Epithelial cell of proximal tubule (primary cell): ENCODE data around the gene SRRM2. TPM values are rescaled to one million over a fixed set of nuclear protein-coding genes. Genes with fewer than 3 reads are reported as not detected.

Experiments used
- DNase-seq: peaks from one replicate; pipeline ENCODE4 v3.0.0-alpha.2; 2011; ENCODE audit warnings: low read depth
- H3K4me3 ChIP-seq: 2 replicates; pipeline ENCODE4 v1.5.1; 2011; ENCODE audit warnings: low read depth, mild to moderate bottlenecking, low read length
- CTCF ChIP-seq: conservative IDR thresholded peaks from 2 replicates; pipeline ENCODE4 v1.5.1; 2012; ENCODE audit warnings: low read depth, mild to moderate bottlenecking, low read length
- total RNA-seq: library from RNA; depleted of rRNA; stranded (reverse); fragments of >200 nt; gene quantifications from 2 replicates; pipeline ENCODE4 v1.2.3, GENCODE V29; 2015

Gene SRRM2
- total RNA-seq, 1 donor from 2014 or later: 91.6 TPM

DNA sequence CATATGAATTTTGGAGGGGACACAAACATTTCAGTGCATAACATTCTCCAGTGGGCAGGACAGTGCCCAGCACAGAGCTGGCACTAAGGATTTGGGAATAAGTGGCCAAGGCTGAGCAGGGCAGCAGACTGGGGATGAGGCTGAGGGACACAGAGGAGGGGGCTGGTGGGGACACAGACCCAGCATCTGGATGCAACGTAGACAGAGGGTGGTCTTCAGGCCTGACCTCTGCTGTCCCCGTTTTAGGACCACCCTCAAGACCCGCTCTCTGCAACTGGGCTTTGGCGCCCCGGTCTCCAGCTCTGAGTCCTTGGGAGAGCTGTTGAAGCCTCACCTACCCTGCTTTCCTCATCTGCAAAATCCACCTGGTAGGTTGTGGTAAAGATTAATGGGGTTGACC lies 38.2 kb downstream of the SRRM2 start:
- DNase-seq: no peak
- no peak for TF ChIP-seq CTCF
- no peak overlapping the region for H3K4me3 ChIP-seq

DNA sequence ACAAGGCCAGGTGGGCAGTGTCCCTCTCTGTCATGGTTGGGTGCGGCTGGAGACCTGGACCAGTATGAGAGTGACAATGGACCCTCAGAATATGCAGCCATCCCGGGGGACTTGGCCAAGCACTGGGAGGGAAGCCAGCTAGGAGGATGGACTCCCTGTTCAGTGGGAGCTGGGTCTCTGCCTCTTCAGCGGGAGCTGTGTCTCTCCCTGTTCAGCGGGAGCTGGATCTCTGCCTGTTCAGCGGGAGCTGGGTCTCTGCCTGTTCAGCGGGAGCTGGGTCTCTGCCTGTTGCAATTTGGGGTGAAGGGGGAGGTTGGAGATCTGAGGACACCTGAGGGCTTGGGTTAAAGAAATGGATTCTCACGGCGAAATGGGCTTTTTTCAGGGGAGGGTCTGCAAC lies 38.7 kb downstream of the SRRM2 start:
- H3K4me3 ChIP-seq: no peak overlapping the region
- TF ChIP-seq CTCF: no peak
- DNase-seq: no peak

- no peak overlapping the region for H3K4me3 ChIP-seq
- TF ChIP-seq CTCF: no peak
- DNase-seq: no peak
Observed at GRCh38 chr16:2792940-2793339, 40.5 kb downstream of the SRRM2 start.

DNA sequence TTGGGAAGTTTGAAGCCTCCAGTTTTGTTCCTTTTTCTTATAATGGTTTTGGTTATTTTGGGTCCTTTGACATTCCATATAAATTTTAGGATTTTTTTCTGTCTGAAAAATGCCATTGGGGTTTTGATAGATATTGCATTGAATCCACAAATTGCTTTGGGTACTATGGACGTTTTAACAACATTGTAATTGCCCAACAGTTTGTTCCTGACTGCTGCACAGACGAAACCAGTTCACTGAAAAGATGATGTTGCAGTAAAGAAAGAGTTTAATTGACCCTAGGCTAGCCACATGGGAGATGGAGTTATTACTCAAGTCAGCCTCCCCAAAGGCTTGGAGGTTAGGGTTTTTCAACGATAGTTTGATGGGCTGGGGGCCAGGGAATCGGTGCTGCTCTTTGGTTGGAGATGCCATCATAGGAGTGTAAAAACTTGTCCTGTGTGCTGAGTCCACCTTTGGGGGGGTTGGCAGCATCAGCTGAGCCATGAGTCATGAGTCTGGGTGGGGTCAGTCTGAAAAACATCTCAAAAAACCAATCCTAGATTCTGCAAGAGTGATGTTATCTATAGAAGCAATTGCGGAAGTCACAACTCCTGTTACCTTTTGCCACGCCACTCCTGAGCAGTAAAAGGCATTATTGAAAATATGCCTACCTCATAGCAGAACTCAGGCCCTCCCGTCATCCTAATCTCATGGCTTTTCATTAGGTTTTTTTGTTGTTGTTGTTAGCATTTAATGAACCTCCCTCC lies 43.1 kb downstream of the SRRM2 start:
- no peak for TF ChIP-seq CTCF
- no peak overlapping the region for H3K4me3 ChIP-seq
- DNase-seq: no peak

GRCh38 chr16:2798723-2799204 lies 46.3 kb downstream of the SRRM2 start:
- no peak for TF ChIP-seq CTCF
- no peak overlapping the region for H3K4me3 ChIP-seq
- no peak for DNase-seq

DNA sequence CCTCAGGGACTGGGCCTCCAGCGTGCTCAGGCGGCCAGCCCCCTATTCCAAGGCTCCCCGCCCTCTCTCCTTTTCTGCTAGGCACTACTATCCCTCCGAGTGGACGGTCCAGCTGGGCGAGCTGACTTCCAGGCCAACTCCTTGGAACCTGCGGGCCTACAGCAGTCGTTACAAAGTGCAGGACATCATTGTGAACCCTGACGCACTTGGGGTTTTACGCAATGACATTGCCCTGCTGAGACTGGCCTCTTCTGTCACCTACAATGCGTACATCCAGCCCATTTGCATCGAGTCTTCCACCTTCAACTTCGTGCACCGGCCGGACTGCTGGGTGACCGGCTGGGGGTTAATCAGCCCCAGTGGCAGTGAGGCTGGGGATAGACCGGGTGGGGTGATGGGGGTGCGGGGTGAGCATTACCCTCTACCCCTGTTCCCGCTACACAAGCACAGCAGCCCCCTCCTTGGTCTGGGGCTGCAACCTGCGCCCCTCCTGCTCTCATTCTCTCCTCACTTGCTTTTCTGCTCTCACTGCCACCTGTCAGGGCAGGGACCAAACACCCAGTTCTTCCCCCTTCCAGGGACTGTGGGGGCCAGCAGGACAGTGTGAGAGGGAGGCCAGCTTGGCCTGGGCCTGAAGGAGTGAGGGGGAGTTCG lies 46.9 kb downstream of the SRRM2 start:
- TF ChIP-seq CTCF: no peak
- DNase-seq: no peak
- H3K4me3 ChIP-seq: no peak overlapping the region

DNA sequence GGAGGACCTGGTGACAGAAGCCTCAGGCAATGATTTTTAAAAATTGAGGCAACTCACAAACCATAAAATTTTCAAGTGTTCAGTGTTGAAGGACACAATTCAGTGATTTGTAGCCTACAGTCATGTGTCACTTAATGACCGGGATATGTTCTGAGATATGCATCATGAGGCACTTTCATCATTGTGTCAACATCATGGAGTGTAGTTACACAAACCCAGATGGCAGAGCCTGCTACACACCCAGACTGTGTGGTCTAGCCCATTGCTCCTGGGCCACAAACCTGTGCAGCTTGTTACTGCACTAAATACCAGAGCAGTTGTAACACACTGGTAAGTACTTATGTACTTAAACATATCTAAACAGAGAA lies 47.4 kb downstream of the SRRM2 start:
- no peak for DNase-seq
- no peak overlapping the region for H3K4me3 ChIP-seq
- TF ChIP-seq CTCF: no peak
